Mesodermal cell (in vitro differentiated cells): Measurements from ENCODE around the gene LAMTOR2.
A peak's percentile ranks its signal among the peaks of the same experiment; 100 is the strongest.

Source experiments
- H3K27ac ChIP-seq: 2 replicates; pipeline ENCODE4 v1.7.0; 2013; ENCODE audit warnings: mild to moderate bottlenecking, low read depth, low read length, moderate library complexity; ENCODE audit not compliant: severe bottlenecking
- H3K36me3 ChIP-seq: 2 replicates; pipeline ENCODE4 v1.7.1; 2013; ENCODE audit warnings: mild to moderate bottlenecking, low read length, moderate library complexity; ENCODE audit not compliant: control insufficient read depth, insufficient read depth
- H3K4me1 ChIP-seq: one replicate; pipeline ENCODE4 v1.7.1; 2013; ENCODE audit warnings: mild to moderate bottlenecking, low read length; ENCODE audit not compliant: insufficient read depth, control insufficient read depth, poor library complexity, severe bottlenecking
- H3K4me3 ChIP-seq: 2 replicates; pipeline ENCODE4 v1.7.0; 2013; ENCODE audit warnings: low read length, control low read depth, mild to moderate bottlenecking; ENCODE audit not compliant: insufficient read depth, poor library complexity, severe bottlenecking; ENCODE audit errors: extremely low read depth
- H3K9me3 ChIP-seq: 2 replicates; pipeline ENCODE4 v1.7.1; 2013; ENCODE audit warnings: mild to moderate bottlenecking, low read length, moderate library complexity; ENCODE audit not compliant: control insufficient read depth
- WGBS, 2 experiments: methylation state at CpG; one replicate each; pipeline ENCODE4 v1.1.5; 2013; ENCODE audit warnings: missing lambda C conversion rate in 2 of 2; ENCODE audit not compliant: insufficient coverage in 2 of 2; 5-methylcytosine and 5-hydroxymethylcytosine counted together

Gene LAMTOR2

GRCh38 chr1:156076609-156077429 lies 22.2 kb downstream of the LAMTOR2 start:
- Histone ChIP-seq H3K4me3 (peak overlapping the region; percentile 8), H3K27ac (peak overlapping the region; percentile 41), H3K36me3 (peaks cover 70% of the 10 kb centered on the region), H3K4me1 (peaks cover 46% of the 10 kb centered on the region), H3K9me3 (no peaks in the 10 kb centered on the region)
- 50 to 52% methylated on average over 63 to 73 of the region's 73 CpGs for WGBS, 2 experiments

DNA sequence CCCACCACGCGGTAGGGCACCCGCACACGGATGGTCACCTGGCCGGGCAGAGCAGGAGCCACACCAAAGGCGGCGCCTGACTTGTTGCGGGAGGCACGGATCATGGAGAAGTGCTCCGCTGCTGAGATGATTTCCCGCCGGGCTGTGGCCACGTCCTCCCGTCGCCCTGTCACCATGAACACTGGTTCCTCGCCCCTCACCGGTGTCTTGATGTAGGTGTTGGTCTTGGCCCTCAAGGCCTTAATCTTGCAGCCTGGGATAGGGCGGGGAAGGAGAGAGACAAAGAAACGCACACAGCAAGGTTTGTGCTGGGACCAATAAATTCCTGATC lies 22.8 kb downstream of the LAMTOR2 start:
- peaks cover 68% of the 10 kb centered on the region for H3K36me3 ChIP-seq
- H3K4me1 ChIP-seq: peaks cover 46% of the 10 kb centered on the region
- H3K9me3 ChIP-seq: no peaks in the 10 kb centered on the region
- H3K27ac ChIP-seq: peak overlapping the region; percentile 41
- no peak overlapping the region for H3K4me3 ChIP-seq
- 83 to 91% methylated on average over 12 to 18 of the region's 19 CpGs for WGBS, 2 experiments

DNA sequence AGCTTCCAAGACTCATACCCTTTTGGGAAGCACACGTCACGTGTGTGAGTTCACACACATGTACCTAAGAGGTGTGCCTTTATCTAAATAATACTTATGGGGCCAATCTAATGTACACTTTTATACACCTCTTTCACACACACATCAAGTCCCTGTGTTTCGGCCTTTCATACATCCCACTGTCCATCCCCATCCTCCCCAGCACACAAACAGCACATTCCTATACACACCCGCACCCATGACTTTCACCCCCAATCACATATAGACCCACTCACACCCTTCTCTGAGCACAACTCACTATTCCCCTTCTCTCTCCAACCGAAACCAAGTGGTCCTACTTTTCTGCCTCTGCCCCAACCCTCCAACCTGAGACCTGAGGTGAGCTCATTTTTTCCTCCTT lies 24.1 kb downstream of the LAMTOR2 start:
- Histone ChIP-seq H3K36me3 (peaks cover 56% of the 10 kb centered on the region), H3K9me3 (no peaks in the 10 kb centered on the region), H3K27ac (no peak overlapping the region), H3K4me3 (peak overlapping the region; percentile 17), H3K4me1 (peaks cover 45% of the 10 kb centered on the region)
- 76 to 93% methylated on average over 4 of the region's 5 CpGs for WGBS, 2 experiments

DNA sequence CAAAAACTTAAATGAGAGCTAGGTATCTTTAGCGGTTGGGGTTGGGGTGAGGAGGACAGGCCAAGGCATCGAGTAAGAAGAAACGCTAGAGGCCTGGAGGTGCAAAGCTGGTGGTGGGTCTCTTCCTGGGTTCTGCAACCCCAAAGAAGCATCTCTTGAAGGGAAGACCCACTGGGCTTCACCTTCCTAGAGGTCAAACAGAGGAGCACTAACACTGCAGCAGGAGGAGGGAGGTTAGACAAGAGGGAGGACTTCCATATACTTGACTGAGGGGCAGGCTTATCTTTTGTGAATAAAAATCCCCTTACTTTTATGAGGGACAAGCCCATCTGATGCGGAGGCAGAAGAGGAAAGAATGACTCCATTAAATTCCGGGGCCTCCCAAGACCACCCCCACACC lies 25.2 kb downstream of the LAMTOR2 start:
- H3K9me3 ChIP-seq: no peaks in the 10 kb centered on the region
- peak overlapping the region; percentile 83 for H3K4me3 ChIP-seq
- no peak overlapping the region for H3K27ac ChIP-seq
- peaks cover 51% of the 10 kb centered on the region for H3K36me3 ChIP-seq
- WGBS, 2 experiments: 58 to 82% methylated on average over 4 to 5 of the region's 5 CpGs
- peaks cover 37% of the 10 kb centered on the region for H3K4me1 ChIP-seq

DNA sequence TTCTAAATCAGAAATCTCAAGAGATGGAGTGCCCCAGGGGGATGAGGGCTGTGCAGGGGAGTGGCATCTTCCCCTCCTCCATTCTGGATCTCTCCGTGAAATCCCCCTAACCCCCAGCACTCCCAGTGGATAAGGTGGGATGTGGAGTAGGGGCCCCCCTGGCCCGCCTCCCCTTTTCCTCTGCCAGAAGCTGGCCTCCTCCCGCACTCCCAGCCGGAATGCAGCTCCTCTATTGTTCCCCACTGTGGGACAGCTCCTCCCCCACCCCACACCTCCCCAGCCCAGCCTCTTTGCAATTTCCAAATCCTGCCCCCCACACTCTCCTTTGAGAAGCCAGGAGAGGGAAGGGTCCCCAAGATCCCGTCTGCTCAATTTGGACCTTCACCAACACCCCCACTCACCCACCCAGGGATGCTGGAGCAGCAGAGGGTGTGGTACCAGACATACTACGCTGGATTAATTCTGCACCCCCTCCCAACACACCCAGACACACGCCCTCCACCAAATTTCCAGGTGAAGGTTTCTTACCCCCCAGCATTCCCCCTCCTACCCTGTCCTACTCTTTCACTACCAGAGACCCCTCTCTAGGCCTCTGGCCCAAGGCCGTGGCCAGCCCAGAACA lies 25.8 kb downstream of the LAMTOR2 start:
- Histone ChIP-seq H3K27ac (peak overlapping the region; percentile 49), H3K36me3 (peaks cover 50% of the 10 kb centered on the region), H3K4me3 (peak overlapping the region; percentile 83), H3K4me1 (peaks cover 31% of the 10 kb centered on the region), H3K9me3 (no peaks in the 10 kb centered on the region)
- 0% methylated on average over 2 to 6 of the region's 8 CpGs for WGBS, 2 experiments

GRCh38 chr1:156080863-156081179 lies 26.2 kb downstream of the LAMTOR2 start:
- peaks cover 26% of the 10 kb centered on the region for H3K4me1 ChIP-seq
- WGBS, 2 experiments: 0% methylated on average over 2 to 3 of the region's 4 CpGs
- peaks cover 50% of the 10 kb centered on the region for H3K36me3 ChIP-seq
- no peaks in the 10 kb centered on the region for H3K9me3 ChIP-seq
- H3K27ac ChIP-seq: peak overlapping the region; percentile 6
- peak overlapping the region; percentile 83 for H3K4me3 ChIP-seq

DNA sequence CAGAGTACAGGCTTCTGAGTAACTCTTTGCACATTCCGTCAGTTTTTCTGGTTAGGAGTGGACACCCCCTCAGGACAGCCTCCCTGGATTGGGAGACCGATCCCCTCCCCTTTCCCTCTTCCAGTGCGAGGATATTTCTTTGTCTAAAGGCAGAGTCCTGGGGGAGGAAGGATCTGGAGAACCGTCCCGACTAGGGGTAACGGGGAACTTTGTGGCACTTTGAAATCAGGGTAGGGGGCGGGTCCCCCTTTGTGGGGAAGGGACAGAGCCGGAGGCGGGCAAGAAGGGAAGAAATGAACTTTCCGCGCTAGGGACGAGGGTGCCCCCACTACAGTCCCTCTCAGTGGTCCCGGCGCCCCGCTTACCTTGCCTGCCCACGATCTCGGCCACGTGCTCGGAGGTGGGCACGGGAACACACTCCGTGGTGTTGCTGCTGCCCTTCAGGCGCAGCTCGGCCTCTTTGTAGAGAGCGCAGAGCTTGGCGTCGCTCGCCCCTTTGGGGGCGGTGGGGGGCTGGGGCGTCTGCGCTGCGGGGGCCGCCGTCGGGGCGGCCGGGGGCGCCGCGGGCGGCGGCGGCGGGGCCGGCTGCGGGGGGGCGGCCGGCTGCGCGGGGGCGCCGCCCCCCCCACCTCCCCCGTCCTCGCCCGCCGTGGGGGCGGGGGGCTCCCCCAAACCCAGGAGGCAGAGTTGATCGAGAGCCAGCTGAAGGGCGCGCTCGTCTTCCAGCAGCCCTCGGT lies 26.8 kb downstream of the LAMTOR2 start:
- peak overlapping the region; percentile 83 for H3K4me3 ChIP-seq
- peak overlapping the region; percentile 94 for H3K27ac ChIP-seq
- H3K9me3 ChIP-seq: no peaks in the 10 kb centered on the region
- 0% methylated on average over 13 to 28 of the region's 61 CpGs for WGBS, 2 experiments
- H3K36me3 ChIP-seq: peaks cover 48% of the 10 kb centered on the region
- H3K4me1 ChIP-seq: peaks cover 26% of the 10 kb centered on the region

GRCh38 chr1:156081917-156082308 lies 27.3 kb downstream of the LAMTOR2 start:
- H3K4me1 ChIP-seq: peaks cover 26% of the 10 kb centered on the region

DNA sequence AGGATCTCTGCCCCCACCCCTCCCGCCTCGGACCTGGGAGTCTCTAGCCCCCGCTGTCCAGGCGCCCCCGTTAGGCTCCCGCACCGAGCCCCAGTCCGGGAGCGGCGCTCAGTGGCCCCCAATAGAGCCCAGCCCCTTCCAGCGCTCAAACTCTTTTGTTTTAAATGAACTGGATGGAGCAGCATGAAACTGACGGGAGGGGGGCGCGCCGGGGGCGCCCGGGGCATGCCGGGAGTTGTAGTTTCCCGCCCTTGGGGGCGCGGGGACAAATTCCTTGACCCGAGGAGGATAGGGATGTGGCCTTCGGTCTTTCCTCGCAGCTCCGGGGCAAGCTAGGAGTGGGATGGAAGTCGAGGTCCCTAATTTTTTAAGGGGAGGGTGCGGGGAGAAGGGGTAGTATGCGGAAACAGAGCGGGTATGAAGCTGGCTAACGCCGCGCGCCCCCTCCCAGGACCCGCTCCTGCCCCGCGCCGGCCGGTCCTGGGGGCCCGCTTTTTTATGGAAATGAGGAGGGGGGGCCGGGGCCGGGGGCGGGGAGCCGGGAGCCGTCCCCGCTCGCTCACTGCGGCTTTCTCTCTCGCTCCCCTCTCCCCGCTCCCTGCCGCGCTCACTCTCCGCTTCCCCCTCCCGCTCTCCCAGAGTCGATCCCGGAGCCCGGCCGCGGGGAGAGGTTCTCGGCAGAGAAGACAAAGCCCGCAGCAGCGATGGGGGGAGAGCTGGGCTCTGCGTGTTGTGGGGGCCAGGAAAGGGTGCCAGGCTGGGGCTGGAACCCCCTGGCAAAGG lies 27.9 kb downstream of the LAMTOR2 start, which contains the start of gene MEX3A:
Gene MEX3A, minus strand, starts transcription at position 157 of the 783 bp plus-strand sequence. CDS start 467 bp downstream, outside the sequence.
- peaks cover 41% of the 10 kb centered on the region for H3K36me3 ChIP-seq
- peak within 1 kb of the TSS; percentile 94 for H3K27ac ChIP-seq
- H3K4me3 ChIP-seq: peak within 1 kb of the TSS; percentile 83
- no peaks in the 10 kb centered on the region for H3K9me3 ChIP-seq
- peaks cover 24% of the 10 kb centered on the region for H3K4me1 ChIP-seq
- WGBS, 2 experiments: 0 to 1% methylated on average over 14 to 17 of the region's 62 CpGs

More at GRCh38 chr1:156081917-156082308, 27.3 kb downstream of the LAMTOR2 start:
- Histone ChIP-seq H3K36me3 (peaks cover 44% of the 10 kb centered on the region), H3K9me3 (no peaks in the 10 kb centered on the region), H3K4me3 (peak overlapping the region; percentile 83), H3K27ac (peak overlapping the region; percentile 94)
- WGBS, 2 experiments: 0% methylated on average over 1 to 3 of the region's 10 CpGs
